ENCODE measurements around the gene OXCT1. TPM values are rescaled to one million over a fixed set of nuclear protein-coding genes. Genes with fewer than 3 reads are reported as not detected.

OXCT1 gene
- total and polyA plus RNA-seq, 2 of the 8 experiments (the other 6 are each of a cell fraction or from before 2014, with no cell fraction given) = 10.1 to 28.2 TPM

DNA sequence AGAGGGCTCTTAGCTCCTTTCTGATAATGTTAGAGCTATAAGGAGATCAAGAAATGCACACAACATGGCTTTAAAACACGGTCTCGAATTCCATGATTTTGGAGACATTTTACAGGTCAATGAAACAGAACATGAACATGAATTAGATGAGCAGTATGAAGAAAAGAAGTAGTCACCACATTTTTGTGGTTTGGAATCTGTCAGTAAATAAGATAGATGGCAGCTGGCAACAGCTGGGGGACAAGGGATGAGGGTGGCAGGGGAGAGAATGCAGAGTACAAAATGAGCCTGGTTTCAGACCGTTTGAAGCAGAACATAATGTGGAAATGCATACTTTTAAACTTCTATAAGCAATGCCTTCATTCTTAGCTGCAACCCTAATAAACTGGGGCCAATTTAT, 107.1 kb downstream of the OXCT1 start:
- H2AK5ac ChIP-seq (ENCODE audit: low read depth, low read length) = no peak overlapping the region
- no peak overlapping the region for H3K14ac ChIP-seq (ENCODE audit: insufficient read length)
- no peaks in the 10 kb centered on the region for H3K79me1 ChIP-seq (ENCODE audit: low read depth, low read length)
- no peak overlapping the region for H3K4ac ChIP-seq (replicated peaks; ENCODE audit: insufficient read length, low read depth, low read length)
- no peak overlapping the region for H3K4me2 ChIP-seq (ENCODE audit: insufficient read depth in 1 of 2, low read depth in 2 of 2, low read length in 2 of 2)
- H2BK5ac ChIP-seq (ENCODE audit: low read depth, low read length) = no peak overlapping the region
- no peaks in the 10 kb centered on the region for H3K23me2 ChIP-seq (ENCODE audit: low read depth, low read length)
- no peak overlapping the region for H3K56ac ChIP-seq (replicated peaks; ENCODE audit: insufficient read length, low read depth, low read length)
- H3K27me3 ChIP-seq (replicated peaks in 1 of 4; ENCODE audit: control insufficient read depth in 3 of 4, extremely low read depth in 1 of 4, insufficient read depth in 3 of 4, low read length in 3 of 4) = no peaks in the 10 kb centered on the region
- no peak overlapping the region for H2BK120ac ChIP-seq (replicated peaks; ENCODE audit: low read depth, low read length)
- TF ChIP-seq SUZ12 (IDR thresholded peaks at IDR 0.05; ENCODE audit: low read length) (no peak), TBP (IDR thresholded peaks at IDR 0.05; ENCODE audit: low read depth, low read length) (no peak), FOSL1 (IDR thresholded peaks at IDR 0.05; ENCODE audit: insufficient read depth, low read depth, low read length) (no peak), SP1 (IDR thresholded peaks at IDR 0.05; ENCODE audit: low read depth, low read length) (no peak), SRF (IDR thresholded peaks at IDR 0.05; ENCODE audit: low read depth, low read length) (no peak), GABPA (IDR thresholded peaks at IDR 0.05; ENCODE audit: borderline replicate concordance, insufficient read depth, low read length) (no peak), BRCA1 (IDR thresholded peaks at IDR 0.05; ENCODE audit: low read depth, low read length) (no peak), BACH1 (IDR thresholded peaks at IDR 0.05; ENCODE audit: low read length) (no peak), NANOG (IDR thresholded peaks at IDR 0.05; ENCODE audit: insufficient read depth, low read depth, low read length, poor library complexity, severe bottlenecking) (no peak), SIX5 (IDR thresholded peaks at IDR 0.05; ENCODE audit: low read depth, low read length) (no peak), POLR2A (IDR thresholded peaks at IDR 0.05; ENCODE audit: control extremely low read depth in 1 of 2, low read depth in 2 of 2, low read length in 2 of 2) (no peak), ATF2 (IDR thresholded peaks at IDR 0.05; ENCODE audit: low read length) (no peak), RNF2 (IDR thresholded peaks at IDR 0.05; ENCODE audit: borderline replicate concordance, low read depth, low read length, missing control alignments, poor library complexity, severe bottlenecking) (no peak), BCL11A (IDR thresholded peaks at IDR 0.05; ENCODE audit: low read depth in 2 of 2, low read length in 2 of 2) (no peak)
- ChIA-PET CTCF (ENCODE audit: partially characterized antibody) (interaction anchor here (1.0 kb wide), 1 partner anchor 9 kb away, joined by 3 read pairs; no protein-coding TSS in a partner anchor), POLR2A (ENCODE audit: partially characterized antibody) (no interaction called here)
- H3K18ac ChIP-seq (ENCODE audit: extremely low read depth, low read length) = no peak overlapping the region
- H3K9ac ChIP-seq (replicated peaks in 1 of 4; ENCODE audit: extremely low read depth in 1 of 4, low read depth in 3 of 4, low read length in 3 of 4) = no peak overlapping the region
- H2BK12ac ChIP-seq (ENCODE audit: low read depth, low read length) = no peak overlapping the region
- DNase-seq (ENCODE audit: low read depth in 1 of 2, low spot score in 2 of 2) (no peak), FAIRE-seq (no peak)
- no peaks in the 10 kb centered on the region for H4K20me1 ChIP-seq (replicated peaks in 1 of 2; ENCODE audit: control insufficient read depth in 1 of 2, insufficient read depth in 2 of 2, low read length in 2 of 2)
- H3K23ac ChIP-seq (ENCODE audit: insufficient read length) = no peak overlapping the region
- no peak overlapping the region for H4K91ac ChIP-seq (replicated peaks; ENCODE audit: insufficient read length, low read length)
- H2AFZ ChIP-seq (ENCODE audit: low read length) = no peak overlapping the region
- H2BK20ac ChIP-seq (ENCODE audit: low read length) = no peak overlapping the region
- no peak overlapping the region for H4K8ac ChIP-seq (ENCODE audit: extremely low read depth, insufficient read depth, low read length)
- H3K27ac ChIP-seq (ENCODE audit: low read depth, low read length) = no peak overlapping the region
- H3K9me3 ChIP-seq (ENCODE audit: insufficient read depth in 2 of 2, low read depth in 1 of 2, low read length in 1 of 2) = no peaks in the 10 kb centered on the region
- H3K79me2 ChIP-seq (ENCODE audit: control insufficient read depth in 1 of 2, insufficient read depth in 2 of 2, low read length in 2 of 2) = no peaks in the 10 kb centered on the region
- no peaks in the 10 kb centered on the region for H3K4me1 ChIP-seq (replicated peaks in 1 of 4; ENCODE audit: control insufficient read depth in 3 of 4, insufficient read depth in 4 of 4, low read length in 3 of 4)
- WGBS, 2 experiments (ENCODE audit: extremely low coverage in 1 of 2, insufficient coverage in 1 of 2, insufficient read length in 1 of 2, insufficient replicate concordance in 2 of 2, low coverage in 1 of 2, low lambda C conversion rate in 2 of 2, missing lambda C conversion rate in 1 of 2) = 91% methylated on average over 3 of the region's 3 CpGs; no CpG with 5 or more reads in 1 of the 2 experiments
- peaks cover 0 to 3% (median 0%) of the 10 kb centered on the region in 4 experiments; a peak in 1 of 8 replicates for H3K36me3 ChIP-seq (ENCODE audit: control insufficient read depth in 2 of 4, insufficient read depth in 4 of 4, low read length in 3 of 4)
- no peak overlapping the region for H4K5ac ChIP-seq (ENCODE audit: insufficient read length, low read depth, low read length)
- no peak overlapping the region for H2BK15ac ChIP-seq (ENCODE audit: low read length)
- no peak overlapping the region for H3K4me3 ChIP-seq (ENCODE audit: extremely low read depth in 1 of 4, insufficient read depth in 2 of 4, low read depth in 3 of 4, low read length in 4 of 4)

Measured in H1 (cell line).